Activated CD4-positive, CD25-positive, alpha-beta regulatory T cell treated with anti-CD3 and anti-CD28 coated beads, Interleukin-2, amount 50 U/mL, for 24 hours (primary cell): ENCODE data around the gene KCNJ3.

Experiments
- ATAC-seq, 2 donors: fragments of 150-1000 bp; cut with Tn5 transposase; one replicate each; pipeline ENCODE4 v1.10.0; 2021; ENCODE audit warnings: mild to moderate bottlenecking in 1 of 2, moderate library complexity in 1 of 2

The KCNJ3 gene

GRCh38 chr2:154698296-154698720 is at the start of gene KCNJ3:
TSS of gene KCNJ3 (plus strand) at chr2:154698695. CDS start at chr2:154698776, 81 bp downstream.
- ATAC-seq, result no peak

GRCh38 chr2:154655499-154655898 is 43.0 kb upstream of the KCNJ3 start:
- ATAC-seq, result no peak

DNA sequence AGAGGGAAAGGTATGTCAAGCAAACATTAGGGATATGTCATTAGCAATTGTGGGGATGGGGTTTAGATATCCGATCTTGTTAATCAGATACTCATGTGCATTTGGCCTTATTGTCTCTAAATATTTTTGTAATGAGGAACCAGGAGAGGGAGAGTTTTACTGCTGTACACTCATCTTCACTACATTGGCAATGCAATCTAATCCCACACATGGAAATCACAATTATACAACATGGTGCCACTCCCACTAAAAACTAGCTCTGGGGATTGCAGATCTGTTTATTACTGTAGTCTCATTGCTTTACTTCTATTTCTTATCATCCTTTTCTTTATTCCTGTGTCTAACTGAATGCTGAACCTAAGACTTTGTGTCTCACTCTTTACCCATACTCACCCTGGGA is 39.6 kb upstream of the KCNJ3 start:
- ATAC-seq, result no peak

GRCh38 chr2:154664248-154664647 is 34.2 kb upstream of the KCNJ3 start:
- ATAC-seq, result no peak

DNA sequence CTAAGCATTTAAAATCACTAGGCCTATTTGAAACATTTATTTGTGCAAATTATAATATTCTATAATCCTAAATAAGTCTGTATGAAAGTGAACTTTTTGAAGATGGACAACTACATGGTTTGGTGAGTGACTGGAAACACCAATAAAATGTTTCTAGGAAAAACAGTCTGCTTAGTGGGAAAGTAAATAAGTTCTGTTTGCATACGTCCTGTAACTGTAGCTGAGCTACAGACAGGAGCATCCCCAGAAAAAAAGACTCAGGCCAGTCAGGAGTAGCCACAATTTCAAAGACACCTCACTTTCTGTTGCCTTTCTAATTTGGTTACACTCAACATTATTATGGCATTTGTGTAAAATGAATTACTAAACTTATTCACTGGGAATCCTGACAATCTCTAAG is 28.4 kb upstream of the KCNJ3 start:
- no peak for ATAC-seq

GRCh38 chr2:154673694-154674093 is 24.8 kb upstream of the KCNJ3 start:
- no peak for ATAC-seq

DNA sequence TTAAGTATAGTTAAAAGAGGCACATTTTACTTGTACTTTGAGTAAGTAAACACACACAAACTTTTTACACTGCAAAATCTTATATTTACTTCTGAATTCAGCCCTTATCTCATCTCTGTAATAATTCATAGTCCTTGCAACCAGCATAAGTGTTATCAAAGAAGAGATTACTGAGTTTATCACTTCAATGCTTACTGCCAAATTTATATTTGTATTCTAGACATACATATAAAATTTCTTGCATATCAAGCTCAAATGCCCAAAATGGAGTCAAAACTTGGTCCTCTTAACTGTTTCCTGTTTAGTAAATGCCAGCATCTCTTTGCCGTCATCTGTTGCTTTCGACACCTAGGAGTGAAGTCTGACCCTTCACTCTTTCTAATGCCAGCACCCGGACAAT is 21.1 kb upstream of the KCNJ3 start:
- no peak for ATAC-seq

DNA sequence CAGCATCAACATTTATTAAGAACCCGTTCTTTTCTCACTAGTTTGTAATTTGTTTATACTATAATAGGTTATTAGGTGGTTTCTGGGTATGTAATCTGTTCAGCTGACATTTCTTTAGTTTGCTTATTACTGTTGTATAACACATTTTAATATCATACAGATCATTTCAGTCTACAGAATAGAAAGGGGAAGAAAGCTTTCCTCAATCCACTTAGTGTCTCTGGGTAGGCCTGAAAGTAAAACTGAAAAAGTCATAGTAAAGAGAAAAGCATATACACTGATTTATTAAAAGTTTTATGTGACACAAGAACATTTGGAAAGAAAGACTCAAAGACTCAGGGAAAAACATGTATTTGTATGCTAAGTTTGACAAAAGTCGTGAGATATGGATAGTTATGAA is 16.8 kb upstream of the KCNJ3 start:
- ATAC-seq, result no peak

DNA sequence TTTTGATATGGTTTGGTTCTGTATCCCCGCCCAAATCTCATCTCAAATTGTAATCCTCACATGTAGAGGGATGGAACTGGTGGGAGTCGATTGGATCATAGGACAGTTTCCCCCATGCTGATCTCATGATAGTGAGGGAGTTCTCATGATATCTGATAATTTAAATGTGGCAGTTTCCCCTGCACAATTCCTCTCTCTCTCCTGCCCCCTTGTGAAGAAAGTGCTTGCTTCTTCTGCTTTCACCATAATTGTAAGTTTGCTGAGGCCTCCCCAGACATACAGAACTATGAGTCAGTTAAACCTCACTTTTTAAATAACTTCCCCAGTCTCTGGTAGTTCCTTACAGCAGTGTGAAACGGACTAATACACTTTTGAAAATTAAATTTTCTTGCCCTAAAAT is 12.3 kb upstream of the KCNJ3 start:
- no peak for ATAC-seq

DNA sequence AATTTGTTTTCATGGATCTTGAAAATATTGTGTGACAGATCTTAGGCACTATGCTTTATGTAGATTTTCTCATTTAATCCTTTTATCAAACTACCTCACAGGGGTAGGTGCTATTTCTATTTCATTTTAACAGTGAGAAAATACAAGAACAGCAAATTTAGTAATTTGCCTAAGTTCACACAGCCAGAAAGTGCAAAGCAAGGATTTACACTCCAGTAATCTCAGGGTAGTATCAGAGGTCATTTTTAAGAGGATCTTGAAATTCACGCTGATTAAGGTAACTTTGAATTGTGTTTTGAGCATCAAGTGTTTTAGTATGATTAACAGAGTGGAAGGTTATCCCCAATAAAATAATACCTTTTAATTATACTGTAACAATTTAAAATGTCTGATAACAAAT is 10.1 kb upstream of the KCNJ3 start:
- ATAC-seq, result no peak

DNA sequence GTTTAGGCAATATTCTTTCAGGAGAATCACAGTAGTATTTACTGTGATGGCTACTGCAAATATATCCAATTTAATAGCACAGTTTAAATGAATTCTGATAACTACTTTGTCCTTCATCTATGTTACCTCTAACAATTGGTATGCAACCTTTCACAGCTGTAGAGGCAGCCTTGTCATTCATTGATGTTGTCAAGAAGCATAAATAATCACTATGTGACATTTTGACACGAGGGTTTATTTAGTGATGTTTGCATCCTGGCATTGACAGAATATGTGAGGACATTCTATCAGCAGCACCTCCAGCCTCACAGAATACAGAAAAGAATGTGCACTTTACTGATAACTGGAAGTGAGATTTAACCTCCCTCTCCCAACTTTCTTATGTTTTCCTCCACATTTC is 9.3 kb upstream of the KCNJ3 start:
- no peak for ATAC-seq

- ATAC-seq, result no peak
Observed at GRCh38 chr2:154692927-154693326, 5.6 kb upstream of the KCNJ3 start.

DNA sequence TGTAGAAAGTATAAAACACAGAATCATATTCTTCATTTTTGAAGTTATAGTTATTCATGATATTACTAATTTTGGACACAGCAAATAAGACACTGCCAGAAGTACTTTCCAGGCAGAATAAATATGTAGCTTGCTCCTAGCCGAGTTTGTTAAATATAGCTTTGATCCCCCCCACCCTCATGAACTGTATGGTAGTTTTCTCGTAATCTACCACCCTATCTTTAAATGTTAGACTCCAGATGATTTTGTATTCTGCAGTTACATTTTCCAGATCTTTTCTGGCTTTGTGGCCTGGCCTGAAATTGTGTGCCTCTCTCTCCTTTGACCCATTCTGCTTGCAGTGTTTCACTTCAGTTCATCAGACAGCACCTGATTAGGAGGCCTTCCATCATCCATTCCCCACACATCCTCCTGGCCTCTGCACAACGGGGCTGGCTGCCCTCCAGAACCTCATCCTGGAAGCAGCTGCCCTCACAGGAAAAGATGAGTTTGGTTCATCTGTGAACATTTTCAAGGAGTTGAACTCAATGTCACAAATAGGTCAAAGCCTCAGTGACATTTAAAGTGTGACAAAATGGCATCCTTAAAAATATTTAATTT is 4.7 kb upstream of the KCNJ3 start:
- ATAC-seq, result no peak

GRCh38 chr2:154694881-154695280 is 3.6 kb upstream of the KCNJ3 start:
- no peak for ATAC-seq

DNA sequence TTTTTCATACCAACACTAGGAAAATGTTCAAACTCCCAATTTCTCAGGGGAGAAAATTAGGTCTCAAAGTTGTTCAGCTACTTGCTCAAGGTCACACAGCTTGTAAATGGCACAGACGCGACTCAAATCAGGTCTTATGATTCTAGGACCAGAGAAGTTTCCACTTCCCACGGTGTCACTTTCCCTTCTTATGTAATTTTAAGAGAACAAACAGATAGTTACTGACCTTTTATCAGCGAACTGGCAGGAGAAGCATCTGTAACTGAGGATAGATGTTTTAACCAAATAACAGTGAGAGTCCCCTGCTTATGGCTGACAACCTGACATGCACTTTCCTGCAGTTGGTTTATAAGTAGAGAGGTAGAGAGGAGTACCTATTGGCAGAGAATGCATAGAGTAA is 2.1 kb upstream of the KCNJ3 start:
- ATAC-seq, result no peak

DNA sequence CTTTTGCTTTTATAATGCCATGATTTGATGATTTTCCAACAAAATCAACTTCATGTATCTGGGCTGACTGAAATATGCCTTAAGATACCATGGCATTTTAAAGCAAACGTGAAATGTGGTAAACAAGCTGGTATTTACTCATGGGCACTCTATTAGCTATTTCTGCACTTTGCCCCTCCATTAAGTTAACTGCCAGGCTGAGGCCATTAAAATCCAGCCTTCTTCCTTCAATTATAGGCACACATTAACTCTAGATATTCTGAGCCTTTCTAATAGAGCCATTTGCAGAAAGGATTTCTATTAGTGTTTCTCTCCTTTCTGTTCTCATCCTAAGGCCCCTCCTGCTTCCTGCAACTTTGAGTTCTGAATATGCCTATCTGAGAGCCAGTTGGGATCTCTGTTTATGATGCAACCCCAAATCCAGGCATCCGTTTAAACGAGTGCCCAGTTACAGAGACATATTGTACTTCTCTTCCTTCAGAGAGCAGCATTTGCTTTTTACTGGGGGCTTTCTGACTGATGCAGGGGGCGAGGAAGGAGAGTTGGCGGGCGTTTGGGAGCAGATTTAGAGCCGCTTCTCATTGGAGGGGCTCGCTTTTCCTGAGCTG is 1.6 kb upstream of the KCNJ3 start:
- no peak for ATAC-seq

DNA sequence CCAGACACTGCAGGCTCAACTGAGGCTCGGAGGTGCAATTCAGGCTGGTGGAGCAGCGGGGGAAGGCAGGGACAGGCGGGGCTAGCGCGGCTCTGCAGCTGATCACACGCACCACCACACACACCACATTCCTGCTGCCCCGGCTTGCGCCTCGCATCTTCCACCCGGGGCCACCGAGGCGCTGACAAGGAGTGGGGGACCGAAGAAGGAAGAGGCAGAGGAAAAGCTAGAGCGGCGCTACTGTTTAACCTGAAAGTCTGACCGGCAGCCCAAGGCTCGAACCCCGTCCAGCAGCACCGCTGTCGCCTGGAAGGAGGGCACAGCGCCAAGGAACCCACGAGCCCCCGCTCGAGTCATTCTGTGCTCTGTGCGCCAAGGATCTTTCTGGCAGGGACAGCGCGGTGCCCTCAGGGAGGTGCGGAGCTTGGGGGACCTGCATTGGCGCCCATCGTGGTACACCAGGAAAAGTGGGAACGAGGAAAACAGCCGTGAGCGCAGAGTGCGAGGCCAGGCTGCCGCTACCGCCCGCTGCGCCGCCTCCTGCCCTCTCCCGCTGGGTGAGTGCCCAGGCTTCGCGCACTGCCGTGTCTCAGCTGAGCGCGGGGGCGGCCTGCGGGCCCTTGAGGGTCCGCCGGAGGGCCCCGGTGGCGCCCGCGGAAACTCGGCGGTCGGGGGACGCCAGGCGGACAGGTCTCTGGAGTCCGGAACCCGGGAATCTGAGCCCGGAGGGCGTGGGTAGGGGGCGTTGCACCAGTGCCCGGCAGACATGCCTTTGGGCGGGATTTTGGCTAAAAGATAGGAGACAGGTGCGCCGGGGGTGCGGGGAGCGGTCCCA is 860 bp upstream of the KCNJ3 start:
- no peak for ATAC-seq

GRCh38 chr2:154698721-154699574 is 453 bp downstream of the KCNJ3 start:
- ATAC-seq, result no peak

- no peak for ATAC-seq
Observed at GRCh38 chr2:154699575-154699930, 1.1 kb downstream of the KCNJ3 start.

DNA sequence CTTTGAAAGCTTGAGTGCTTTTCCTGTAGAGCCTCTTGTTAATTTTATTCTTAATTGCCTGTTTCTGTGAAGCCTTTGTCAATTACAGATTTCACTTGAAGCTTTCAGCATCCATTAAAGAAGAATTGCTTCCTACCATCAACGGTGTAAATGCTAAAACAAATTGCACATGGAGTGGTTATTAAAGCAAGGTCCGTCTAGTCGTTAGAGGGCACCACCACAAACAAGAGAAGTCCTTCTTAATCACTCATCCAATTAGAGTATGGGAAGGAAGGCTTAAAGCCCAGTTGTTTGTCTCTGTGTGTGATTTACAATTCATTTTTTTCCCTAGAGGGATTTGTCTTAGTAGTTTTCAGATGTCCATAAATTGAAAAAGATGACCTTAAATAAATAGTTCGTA is 1.6 kb downstream of the KCNJ3 start:
- no peak for ATAC-seq

DNA sequence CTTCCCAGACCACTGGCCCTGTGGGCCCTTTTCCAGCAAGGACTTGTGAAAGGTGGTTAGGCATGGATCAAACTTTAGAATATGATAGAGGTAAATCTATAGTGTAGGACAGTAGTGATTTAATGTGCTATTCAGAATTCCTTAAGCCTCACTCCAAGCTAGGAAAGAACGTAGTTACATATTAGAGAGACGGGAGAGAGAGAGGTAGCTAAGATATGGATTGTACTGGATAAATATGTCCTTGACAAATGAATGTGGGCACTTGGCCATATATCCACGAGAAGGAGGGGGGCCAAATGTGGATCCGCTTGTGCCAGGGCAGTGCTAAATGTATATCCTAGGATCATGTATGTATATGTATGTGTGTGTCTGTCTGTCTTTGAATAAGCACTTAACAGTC is 6.5 kb downstream of the KCNJ3 start:
- no peak for ATAC-seq

DNA sequence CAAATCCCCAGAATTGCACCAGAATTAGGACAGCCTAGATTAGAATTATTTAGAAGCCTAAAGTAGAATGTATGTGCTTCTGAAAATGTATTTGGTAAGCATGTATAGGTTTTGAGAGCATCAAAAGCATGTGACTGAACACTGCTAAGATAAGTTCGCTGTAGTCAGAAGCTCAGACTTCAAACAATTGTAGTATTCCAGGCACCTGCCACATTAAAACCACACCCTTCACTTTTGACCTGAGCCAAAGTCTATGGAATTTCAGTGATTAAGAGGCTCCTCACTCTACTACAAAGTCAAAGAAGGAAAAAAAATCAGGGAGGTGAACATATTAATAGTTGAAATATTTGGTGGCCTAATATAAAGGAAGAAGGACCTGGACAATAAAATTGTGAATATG is 8.2 kb downstream of the KCNJ3 start:
- ATAC-seq, result no peak

- no peak for ATAC-seq
Observed at GRCh38 chr2:154707994-154708575, 9.6 kb downstream of the KCNJ3 start.
